Measurements from ENCODE around the gene CHAC1. TPM values are rescaled to one million over a fixed set of nuclear protein-coding genes. Genes with fewer than 3 reads are reported as not detected.

Gene CHAC1
- total RNA-seq, 2 experiments from 2014 or later = 0.42 to 0.47 TPM

GRCh38 chr15:40990080-40990479, 36.8 kb downstream of the CHAC1 start:
- TF ChIP-seq CTCF (IDR thresholded peaks at IDR 0.05) = no peak
- H3K9me3 Mint-ChIP-seq = no peaks in the 10 kb centered on the region
- H3K4me3 Mint-ChIP-seq = no peak overlapping the region
- no peak overlapping the region for H3K27ac ChIP-seq (ENCODE audit: low read depth in 1 of 2, low read length in 2 of 2)
- H3K27me3 Mint-ChIP-seq = no peaks in the 10 kb centered on the region
- DNase-seq (no peak), ATAC-seq (ENCODE audit: poor library complexity) (no peak)
- peaks cover 64% of the 10 kb centered on the region for H3K36me3 ChIP-seq (ENCODE audit: insufficient read depth, low read length)
- H3K27ac Mint-ChIP-seq = no peak overlapping the region
- CTCF ChIA-PET = no interaction called here
- no peaks in the 10 kb centered on the region for H3K4me1 ChIP-seq (ENCODE audit: insufficient read depth, low read length)
- peaks cover 82% of the 10 kb centered on the region for H3K36me3 Mint-ChIP-seq (ENCODE audit: low read depth)
- no peaks in the 10 kb centered on the region for H3K4me1 Mint-ChIP-seq (ENCODE audit: low read depth)
- H3K27me3 ChIP-seq (ENCODE audit: control insufficient read depth in 1 of 2, insufficient read depth in 2 of 2, low read length in 2 of 2) = no peaks in the 10 kb centered on the region
- intact Hi-C loops (cut with DNase I, micrococcal nuclease) = no loop called here
- H3K9me3 ChIP-seq (ENCODE audit: control insufficient read depth in 1 of 2, insufficient read depth in 1 of 2, low read length in 2 of 2) = no peaks in the 10 kb centered on the region
- H3K4me3 ChIP-seq (ENCODE audit: low read length) = no peak overlapping the region
- POLR2A ChIA-PET = no interaction called here

GRCh38 chr15:40990789-40991188, 37.5 kb downstream of the CHAC1 start:
- no peak for ATAC-seq (ENCODE audit: poor library complexity)
- Mint-ChIP-seq H3K27me3 (no peaks in the 10 kb centered on the region), H3K9me3 (no peaks in the 10 kb centered on the region), H3K27ac (no peak overlapping the region), H3K4me3 (no peak overlapping the region), H3K36me3 (ENCODE audit: low read depth) (peaks cover 82% of the 10 kb centered on the region), H3K4me1 (ENCODE audit: low read depth) (no peaks in the 10 kb centered on the region)
- Histone ChIP-seq H3K4me1 (ENCODE audit: insufficient read depth, low read length) (no peaks in the 10 kb centered on the region), H3K27ac (ENCODE audit: low read depth in 1 of 2, low read length in 2 of 2) (no peak overlapping the region), H3K36me3 (ENCODE audit: insufficient read depth, low read length) (peaks cover 63% of the 10 kb centered on the region), H3K27me3 (ENCODE audit: control insufficient read depth in 1 of 2, insufficient read depth in 2 of 2, low read length in 2 of 2) (no peaks in the 10 kb centered on the region), H3K9me3 (ENCODE audit: control insufficient read depth in 1 of 2, insufficient read depth in 1 of 2, low read length in 2 of 2) (no peaks in the 10 kb centered on the region), H3K4me3 (ENCODE audit: low read length) (no peak overlapping the region)
- no peak for DNase-seq
- ChIA-PET CTCF (no interaction called here), POLR2A (no interaction called here)
- TF ChIP-seq CTCF (IDR thresholded peaks at IDR 0.05) = no peak
- intact Hi-C loops (cut with DNase I, micrococcal nuclease) = no loop called here

- no peak overlapping the region for H3K27ac Mint-ChIP-seq
- H3K4me1 ChIP-seq (ENCODE audit: insufficient read depth, low read length) = no peaks in the 10 kb centered on the region
- intact Hi-C loops (cut with DNase I, micrococcal nuclease) = no loop called here
- H3K9me3 Mint-ChIP-seq = no peaks in the 10 kb centered on the region
- no peak for TF ChIP-seq CTCF (IDR thresholded peaks at IDR 0.05)
- H3K36me3 Mint-ChIP-seq (ENCODE audit: low read depth) = peaks cover 80% of the 10 kb centered on the region
- H3K9me3 ChIP-seq (ENCODE audit: control insufficient read depth in 1 of 2, insufficient read depth in 1 of 2, low read length in 2 of 2) = no peaks in the 10 kb centered on the region
- peaks cover 63% of the 10 kb centered on the region for H3K36me3 ChIP-seq (ENCODE audit: insufficient read depth, low read length)
- no peaks in the 10 kb centered on the region for H3K27me3 ChIP-seq (ENCODE audit: control insufficient read depth in 1 of 2, insufficient read depth in 2 of 2, low read length in 2 of 2)
- no peak for ATAC-seq (ENCODE audit: poor library complexity)
- no peak overlapping the region for H3K27ac ChIP-seq (ENCODE audit: low read depth in 1 of 2, low read length in 2 of 2)
- ChIA-PET CTCF (no interaction called here), POLR2A (no interaction called here)
- H3K4me1 Mint-ChIP-seq (ENCODE audit: low read depth) = no peaks in the 10 kb centered on the region
- no peaks in the 10 kb centered on the region for H3K27me3 Mint-ChIP-seq
- H3K4me3 ChIP-seq (ENCODE audit: low read length) = no peak overlapping the region
- no peak for DNase-seq
- H3K4me3 Mint-ChIP-seq = no peak overlapping the region
Observed at GRCh38 chr15:40991355-40991754, 38.1 kb downstream of the CHAC1 start.

Measured in CD4-positive, alpha-beta T cell (primary cell).